ENCODE data around the gene PCDHGC3.

GRCh38 chr5:141437221-141437620 is 38.5 kb upstream of the PCDHGC3 start:
- TF ChIP-seq POLR2A (IDR thresholded peaks at IDR 0.05) (no peak), POLR2AphosphoS5 (IDR thresholded peaks at IDR 0.05) (no peak)
- TF ChIP-seq, protein P1, sequence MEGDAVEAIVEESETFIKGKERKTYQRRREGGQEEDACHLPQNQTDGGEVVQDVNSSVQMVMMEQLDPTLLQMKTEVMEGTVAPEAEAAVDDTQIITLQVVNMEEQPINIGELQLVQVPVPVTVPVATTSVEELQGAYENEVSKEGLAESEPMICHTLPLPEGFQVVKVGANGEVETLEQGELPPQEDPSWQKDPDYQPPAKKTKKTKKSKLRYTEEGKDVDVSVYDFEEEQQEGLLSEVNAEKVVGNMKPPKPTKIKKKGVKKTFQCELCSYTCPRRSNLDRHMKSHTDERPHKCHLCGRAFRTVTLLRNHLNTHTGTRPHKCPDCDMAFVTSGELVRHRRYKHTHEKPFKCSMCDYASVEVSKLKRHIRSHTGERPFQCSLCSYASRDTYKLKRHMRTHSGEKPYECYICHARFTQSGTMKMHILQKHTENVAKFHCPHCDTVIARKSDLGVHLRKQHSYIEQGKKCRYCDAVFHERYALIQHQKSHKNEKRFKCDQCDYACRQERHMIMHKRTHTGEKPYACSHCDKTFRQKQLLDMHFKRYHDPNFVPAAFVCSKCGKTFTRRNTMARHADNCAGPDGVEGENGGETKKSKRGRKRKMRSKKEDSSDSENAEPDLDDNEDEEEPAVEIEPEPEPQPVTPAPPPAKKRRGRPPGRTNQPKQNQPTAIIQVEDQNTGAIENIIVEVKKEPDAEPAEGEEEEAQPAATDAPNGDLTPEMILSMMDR (IDR thresholded peaks at IDR 0.05), result no peak

Data from transverse colon (tissue), 4 donors.